K562 (cell line): ENCODE results near the gene PHYKPL. TPM values are rescaled to one million over a fixed set of nuclear protein-coding genes. Genes with fewer than 3 reads are reported as not detected.

Experiments
- ATAC-seq: fragments of 200-7000 bp; cut with Tn5 transposase; 3 replicates; pipeline ENCODE4 v1.9.1; 2020; ENCODE audit warnings: moderate library complexity
- BruUV-seq: library from RNA; stranded (reverse); fragments of 400-500 nt; replicated peaks from 2 replicates; lab custom pipeline; 2021; lab: Mats Ljungman, UMichigan
- CTCF ChIA-PET: fragments of 300-600 bp; formaldehyde crosslinking; extraction: SDS; loops from one replicate; lab custom pipeline; 2021; ENCODE audit warnings: low intra/inter-chr PET ratio; lab: Yijun Ruan, JAX
- POLR2A ChIA-PET: fragments of 300-600, 350-650 bp; sonication (Branson Sonifier 250); formaldehyde crosslinking; extraction: SDS; loops from one replicate; lab custom pipeline; 2021; ENCODE audit warnings: antibody characterized with exemption, inconsistent platforms; lab: Yijun Ruan, JAX
- DNase-seq, 4 experiments: peaks; one replicate each; pipeline versions ENCODE4 v3.0.0 to v3.0.0-alpha.2; 2011 to 2018; ENCODE audit warnings: low spot score in 3 of 4, mixed read lengths in 3 of 4; ENCODE audit errors: extremely low read depth in 1 of 4
- FAIRE-seq: peaks from 2 replicates; lab custom pipeline; 2011; peaks lifted over from hg19 to GRCh38; lab: Jason Lieb, UNC
- H2AFZ ChIP-seq: 2 replicates; pipeline ENCODE4 v1.6.0; 2011; ENCODE audit warnings: low read depth, low read length, control low read depth, inconsistent platforms
- H3K27ac ChIP-seq: fragments of 200-600 bp; 3 replicates; pipeline ENCODE4 v1.8.0; 2011; ENCODE audit warnings: low read depth, mild to moderate bottlenecking, control low read depth, inconsistent platforms, low read length, moderate library complexity, mixed read lengths; ENCODE audit errors: extremely low read depth
- H3K27me3 ChIP-seq, 2 experiments: fragments of 300-600 bp in 1 of 2; 2 replicates in 1 of 2; 3 replicates in 1 of 2; pipeline versions ENCODE4 v1.6.0 to v1.8.0; 2011; ENCODE audit warnings: inconsistent platforms in 2 of 2, low read length in 2 of 2, mild to moderate bottlenecking in 1 of 2, mixed read lengths in 1 of 2, moderate library complexity in 1 of 2; ENCODE audit not compliant: control insufficient read depth in 2 of 2, insufficient read depth in 2 of 2
- H3K36me3 ChIP-seq: fragments of 300-600 bp; 3 replicates; pipeline ENCODE4 v1.8.0; 2011; ENCODE audit warnings: mild to moderate bottlenecking, low read length, inconsistent platforms; ENCODE audit not compliant: control insufficient read depth, insufficient read depth
- H3K4me1 ChIP-seq, 2 experiments: fragments of 200-600 bp in 1 of 2; replicated peaks in 1 of 2; 2 replicates in 1 of 2; 3 replicates in 1 of 2; pipeline versions ENCODE4 v1.5.1 to v1.8.0; 2011; ENCODE audit warnings: inconsistent platforms in 2 of 2, low read length in 2 of 2, mild to moderate bottlenecking in 1 of 2, mixed read lengths in 1 of 2, moderate library complexity in 1 of 2; ENCODE audit not compliant: control insufficient read depth in 2 of 2, insufficient read depth in 2 of 2
- H3K4me2 ChIP-seq: 2 replicates; pipeline ENCODE4 v1.6.1; 2011; ENCODE audit warnings: low read length, control low read depth, inconsistent platforms, mixed read lengths; ENCODE audit not compliant: insufficient read depth
- H3K4me3 ChIP-seq: fragments of 200-600 bp; sonication (generic), shearing (Covaris generic); 2 replicates; pipeline ENCODE4 v1.5.1; 2016; ENCODE audit warnings: control low read depth, inconsistent platforms
- H3K79me2 ChIP-seq: fragments of 200-600 bp; 3 replicates; pipeline ENCODE4 v1.8.0; 2011; ENCODE audit warnings: low read length, inconsistent platforms; ENCODE audit not compliant: control insufficient read depth, insufficient read depth
- H3K9ac ChIP-seq, 2 experiments: 2 replicates each; pipeline versions ENCODE4 v1.6.0 to v1.6.1; 2011; ENCODE audit warnings: low read depth in 2 of 2, low read length in 2 of 2, control low read depth in 1 of 2, inconsistent platforms in 1 of 2, mild to moderate bottlenecking in 1 of 2, mixed read lengths in 1 of 2; ENCODE audit not compliant: insufficient read depth in 1 of 2
- H3K9me1 ChIP-seq: one replicate; pipeline ENCODE4 v1.6.0; 2011; ENCODE audit warnings: inconsistent platforms, mild to moderate bottlenecking, low read length, moderate library complexity; ENCODE audit not compliant: control insufficient read depth, insufficient read depth
- H3K9me3 ChIP-seq: replicated peaks from 2 replicates; pipeline ENCODE4 v1.5.1; 2011; ENCODE audit warnings: low read depth, low read length, inconsistent platforms; ENCODE audit not compliant: control insufficient read depth, insufficient read depth
- H4K20me1 ChIP-seq: replicated peaks from 2 replicates; pipeline ENCODE4 v1.6.1; 2011; ENCODE audit warnings: low read length, inconsistent platforms, mixed read lengths; ENCODE audit not compliant: control insufficient read depth, insufficient read depth
- FOXJ2 ChIP-seq: fragments of 200-800 bp; sonication (Bioruptor generic); IDR thresholded peaks from 2 replicates; pipeline ENCODE4 v1.6.1; 2016; ENCODE audit warnings: missing genetic modification characterization, missing compliant biosample characterization
- GABPB1 ChIP-seq: sonication (generic); formaldehyde crosslinking; IDR thresholded peaks from 2 replicates; pipeline ENCODE4 v1.8.0; 2022; ENCODE audit warnings: mild to moderate bottlenecking, missing genetic modification reagents
- HDAC3 ChIP-seq: fragments of 450-650 bp; IDR thresholded peaks from 2 replicates; pipeline ENCODE4 v1.6.1; 2018; ENCODE audit warnings: borderline replicate concordance, mild to moderate bottlenecking, moderate library complexity; ENCODE audit not compliant: partially characterized antibody
- HOMEZ ChIP-seq: fragments of 250-450 bp; sonication (Bioruptor Pico); IDR thresholded peaks from 2 replicates; pipeline ENCODE4 v1.4.0; 2020; ENCODE audit warnings: mild to moderate bottlenecking, moderate library complexity
- KLF13 ChIP-seq: fragments of 450-650 bp; IDR thresholded peaks from 2 replicates; pipeline ENCODE4 v1.6.1; 2016; ENCODE audit warnings: missing genetic modification characterization, low read depth, mild to moderate bottlenecking, missing compliant biosample characterization, moderate library complexity, borderline replicate concordance
- NFXL1 ChIP-seq: fragments of 450-650 bp; formaldehyde crosslinking; IDR thresholded peaks from 2 replicates; pipeline ENCODE4 v1.4.0; 2021; ENCODE audit warnings: mild to moderate bottlenecking
- POLR2A ChIP-seq: fragments of 450-650 bp; conservative IDR thresholded peaks from 2 replicates; pipeline ENCODE4 v1.6.1; 2016
- POLR3A ChIP-seq: IDR thresholded peaks from 2 replicates; pipeline ENCODE4 v1.6.1; 2011; ENCODE audit warnings: borderline replicate concordance, mild to moderate bottlenecking, moderate library complexity; ENCODE audit not compliant: insufficient read length, insufficient read depth; ENCODE audit errors: extremely low read depth
- PYGO2 ChIP-seq: fragments of 450-650 bp; IDR thresholded peaks from 2 replicates; pipeline ENCODE4 v1.6.1; 2016; ENCODE audit warnings: mild to moderate bottlenecking, missing genetic modification characterization, moderate library complexity, missing compliant biosample characterization
- SRF ChIP-seq, 2 experiments: fragments of 250-450, 450-650 bp in 1 of 2; sonication (Bioruptor Pico) in 1 of 2; sonication (generic) in 1 of 2; formaldehyde crosslinking; IDR thresholded peaks; 2 replicates each; pipeline versions ENCODE4 v1.5.0 to v1.5.1; 2020 to 2022; ENCODE audit warnings: mild to moderate bottlenecking in 1 of 2, missing genetic modification reagents in 1 of 2
- SRSF1 ChIP-seq: fragments of 200-400 bp; formaldehyde crosslinking; IDR thresholded peaks from 2 replicates; pipeline ENCODE4 v1.6.1; 2017; ENCODE audit warnings: mild to moderate bottlenecking, low read depth, low read length, moderate library complexity
- TAF7 ChIP-seq: fragments of 450-650 bp; IDR thresholded peaks from 2 replicates; pipeline ENCODE4 v1.6.1; 2016; ENCODE audit warnings: missing genetic modification characterization, missing compliant biosample characterization
- TCF7L2 ChIP-seq: fragments of 150-350 bp; IDR thresholded peaks from 2 replicates; pipeline ENCODE4 v1.6.1; 2016; ENCODE audit warnings: low read depth, mild to moderate bottlenecking, low read length, moderate library complexity
- TSC22D4 ChIP-seq: fragments of 450-650 bp; IDR thresholded peaks from 2 replicates; pipeline ENCODE4 v1.6.1; 2016; ENCODE audit warnings: missing genetic modification characterization, missing biosample characterization, control low read depth
- ZNF24 ChIP-seq: fragments of 450-650 bp; IDR thresholded peaks from 2 replicates; pipeline ENCODE4 v1.6.1; 2016
- ZNF609 ChIP-seq: sonication (generic); formaldehyde crosslinking; IDR thresholded peaks from 2 replicates; pipeline ENCODE4 v1.8.1; 2023; ENCODE audit warnings: missing genetic modification reagents, mild to moderate bottlenecking, borderline replicate concordance
- WGBS: fragments of 100-300 bp; shearing (Covaris generic); methylation state at CpG from one replicate; pipeline ENCODE4 v1.1.6; 2016; ENCODE audit warnings: low coverage, mixed read lengths; ENCODE audit not compliant: insufficient coverage; ENCODE audit errors: missing lambda C conversion rate; 5-methylcytosine and 5-hydroxymethylcytosine counted together
- in situ Hi-C: fragments of 300-500 bp; cut with MboI; formaldehyde crosslinking; loops from 4 replicates; pipeline ENCODE4 v1.15.0; 2018; ENCODE audit warnings: inconsistent platforms, mixed read lengths
- intact Hi-C: fragments of 100-400 bp; cut with micrococcal nuclease; formaldehyde crosslinking; loops from 2 replicates; pipeline ENCODE4 v1.14.2; 2022
- polyA plus RNA-seq, 8 experiments: library from polyadenylated mRNA; depleted of rRNA in 4 of 8; stranded (reverse) in 5 of 8; unstranded in 3 of 8; fragments of >200 nt; fragmentation: Nextera tagmentation in 2 of 8; fragmentation: Illumina TruSeq in 1 of 8; extraction: Ambion mirVana in 2 of 8; extraction: Trizol in 1 of 8; gene quantifications; 2 replicates each; pipeline versions ENCODE4 v1.2.1 to v1.2.3, GENCODE V29; 2011 to 2014; ENCODE audit warnings: inconsistent platforms in 1 of 8, missing spikeins in 1 of 8
- total RNA-seq, 7 experiments: library from RNA; depleted of rRNA in 6 of 7; stranded (reverse); fragments of >200 nt in 6 of 7; fragmentation: Illumina TruSeq in 2 of 7; extraction: Trizol in 2 of 7; gene quantifications; 2 replicates each; pipeline versions ENCODE4 v1.2.1 to v1.2.3, GENCODE V29; 2011 to 2021; ENCODE audit warnings: low replicate concordance in 1 of 7

The PHYKPL gene
- total and polyA plus RNA-seq, 9 of the 15 experiments (the other 6 are each of a cell fraction or from before 2014, with no cell fraction given) = 4.7 to 34.7 (median 18.6) TPM

- ChIA-PET POLR2A (interaction anchor here (0.6 to 2.2 kb wide), 7 partner anchors 9 to 88 kb away, joined by 3 to 10 read pairs (median 5); partner anchors contain the start of gene NHP2), CTCF (interaction anchor here (5.9 kb wide), 1 partner anchor 86 kb away, joined by 108 read pairs; no protein-coding TSS in a partner anchor)
- DNase-seq (peak in 1 of 4 experiments; percentile 2), FAIRE-seq (no peak), ATAC-seq (no peak)
- Histone ChIP-seq H3K9me1 (no peaks in the 10 kb centered on the region), H3K9ac (no peak overlapping the region), H3K4me3 (no peak overlapping the region), H2AFZ (no peak overlapping the region), H3K36me3 (no peaks in the 10 kb centered on the region), H3K79me2 (no peaks in the 10 kb centered on the region), H3K27ac (no peak overlapping the region), H3K9me3 (no peaks in the 10 kb centered on the region), H4K20me1 (no peaks in the 10 kb centered on the region), H3K4me1 (peaks cover 3 to 15% of the 10 kb centered on the region in 2 experiments; a peak in 3 of 5 replicates), H3K27me3 (peaks cover 3 to 18% of the 10 kb centered on the region in 2 experiments; a peak in 2 of 5 replicates), H3K4me2 (no peak overlapping the region)
- no TSS peak for BruUV-seq
- WGBS = 24% methylated on average over 9 of the region's 9 CpGs
- in situ Hi-C loops (no loop called here), intact Hi-C loops (loop anchor here (10.0 kb wide), 1 partner anchor 168 kb away; the partner anchor contains the start of gene PROP1)
- TF ChIP-seq ZNF24 (no peak), TAF7 (tag) (no peak), PYGO2 (tag) (no peak), SRSF1 (no peak), FOXJ2 (tag) (no peak), POLR2A (no peak), SRF (CRISPR knock-in tag; IDR thresholded peaks at IDR 0.05) (no peak), HDAC3 (no peak), KLF13 (tag) (no peak), NFXL1 (no peak), ZNF609 (no peak), GABPB1 (CRISPR knock-in tag) (no peak), TCF7L2 (no peak), HOMEZ (CRISPR knock-in tag) (no peak), TSC22D4 (tag) (no peak), POLR3A (no peak)
Observed at GRCh38 chr5:178162481-178162880, 70.1 kb downstream of the PHYKPL start.
